ENCODE measurements around the gene TBCD.

TBCD gene

DNA sequence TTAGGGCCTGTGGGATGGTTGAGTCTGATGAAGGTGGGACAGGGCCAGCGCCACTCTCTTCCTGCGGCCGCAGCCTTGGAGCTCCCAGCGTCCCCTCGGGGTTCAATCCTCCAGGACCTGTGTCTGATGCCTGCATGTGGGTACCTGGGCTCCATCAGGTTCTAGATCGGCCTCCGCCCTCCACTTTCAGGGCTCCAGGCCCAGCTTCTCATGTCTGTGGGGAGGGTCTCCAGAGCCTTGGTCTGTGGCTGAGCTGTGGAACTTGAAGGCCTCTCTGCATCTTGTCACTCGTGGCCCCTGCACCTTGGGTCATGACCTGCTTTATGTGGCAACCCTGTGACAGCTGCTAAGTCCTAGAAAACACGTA lies 177.8 kb downstream of the TBCD start:
- ChIA-PET CTCF (no interaction called here), POLR2A (no interaction called here)
- TF ChIP-seq ZBTB48 (tag by site-specific recombination; IDR thresholded peaks at IDR 0.05), result no peak
- H3K9me3 ChIP-seq (ENCODE audit: control insufficient read depth, insufficient read depth, low read depth, low read length), result no peaks in the 10 kb centered on the region
- H3K4me3 ChIP-seq (ENCODE audit: low read depth, low read length), result no peak overlapping the region
- H3K4me1 ChIP-seq (ENCODE audit: control insufficient read depth, insufficient read depth, low read length), result no peaks in the 10 kb centered on the region
- no peak overlapping the region for H3K27ac ChIP-seq (ENCODE audit: extremely low read depth, low read depth, low read length)
- H3K36me3 ChIP-seq (ENCODE audit: control insufficient read depth in 2 of 2, insufficient read depth in 1 of 2, low read length in 2 of 2), result peaks cover 8 to 95% of the 10 kb centered on the region in 2 experiments

GRCh38 chr17:82930043-82930923 lies 178.4 kb downstream of the TBCD start:
- no peaks in the 10 kb centered on the region for H3K9me3 ChIP-seq (ENCODE audit: control insufficient read depth, insufficient read depth, low read depth, low read length)
- TF ChIP-seq ZNF112 (tag by site-specific recombination; IDR thresholded peaks at IDR 0.05), result no peak
- no peak for TF ChIP-seq ZNF473 (tag by site-specific recombination; IDR thresholded peaks at IDR 0.05)
- no peak for TF ChIP-seq GLIS2 (tag by site-specific recombination; IDR thresholded peaks at IDR 0.05)
- TF ChIP-seq ZNF785 (tag by site-specific recombination; IDR thresholded peaks at IDR 0.05), result no peak
- no peak for TF ChIP-seq ZNF692 (tag by site-specific recombination; IDR thresholded peaks at IDR 0.05)
- no peak for TF ChIP-seq EGR2 (tag by site-specific recombination; IDR thresholded peaks at IDR 0.05; ENCODE audit: low read depth)
- TF ChIP-seq REST (tag by site-specific recombination; IDR thresholded peaks at IDR 0.05), result no peak
- peaks cover 13 to 89% of the 10 kb centered on the region in 2 experiments for H3K36me3 ChIP-seq (ENCODE audit: control insufficient read depth in 2 of 2, insufficient read depth in 1 of 2, low read length in 2 of 2)
- no peak overlapping the region for H3K4me3 ChIP-seq (ENCODE audit: low read depth, low read length)
- POLR2A ChIA-PET, result no interaction called here
- CTCF ChIA-PET, result interaction anchor here (0.7 kb wide), 1 partner anchor 54 kb away, joined by 3 read pairs; no protein-coding TSS in a partner anchor
- H3K4me1 ChIP-seq (ENCODE audit: control insufficient read depth, insufficient read depth, low read length), result no peaks in the 10 kb centered on the region
- no peak overlapping the region for H3K27ac ChIP-seq (ENCODE audit: extremely low read depth, low read depth, low read length)

DNA sequence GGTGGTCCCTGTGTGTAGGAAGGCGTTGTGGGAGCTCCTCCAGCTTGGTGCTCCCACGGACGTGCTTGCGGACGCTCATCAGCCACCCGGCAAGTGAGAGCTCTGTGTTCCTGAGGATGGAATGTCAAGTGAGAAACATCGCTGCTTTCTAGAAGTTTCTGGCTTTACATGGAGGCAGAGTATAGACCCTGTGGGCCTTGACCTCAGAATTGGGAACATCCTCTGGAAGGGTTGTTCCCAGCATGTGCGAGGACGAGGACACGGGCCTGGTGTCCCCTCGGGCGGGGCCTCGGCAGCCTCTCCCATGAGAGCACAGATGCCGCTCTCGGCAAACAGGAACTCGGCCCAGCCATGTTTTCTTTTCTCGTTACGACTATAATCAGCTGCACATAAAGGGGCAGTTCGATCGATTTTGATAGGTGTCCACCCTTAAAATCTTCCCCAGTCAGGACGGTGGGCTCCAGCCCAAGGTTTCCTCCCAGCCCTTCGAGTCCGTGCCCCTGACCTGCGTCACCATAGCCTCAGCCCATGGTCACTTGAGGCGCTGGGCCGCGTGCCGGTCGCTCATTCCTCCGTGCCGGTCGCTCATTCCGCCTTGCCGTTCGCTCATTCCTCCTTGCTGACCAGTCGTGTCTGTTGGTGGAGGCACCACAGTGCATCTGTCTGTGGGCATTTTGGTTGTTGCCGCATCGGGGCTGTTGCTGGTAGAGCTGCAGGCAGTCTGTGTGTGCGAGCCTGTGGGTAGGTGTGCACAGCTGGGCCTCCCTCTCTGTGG lies 179.2 kb downstream of the TBCD start:
- POLR2A ChIA-PET, result no interaction called here
- Histone ChIP-seq H3K27ac (ENCODE audit: extremely low read depth, low read depth, low read length) (no peak overlapping the region), H3K4me1 (ENCODE audit: control insufficient read depth, insufficient read depth, low read length) (no peaks in the 10 kb centered on the region), H3K36me3 (ENCODE audit: control insufficient read depth in 2 of 2, insufficient read depth in 1 of 2, low read length in 2 of 2) (peaks cover 13 to 86% of the 10 kb centered on the region in 2 experiments), H3K4me3 (ENCODE audit: low read depth, low read length) (no peak overlapping the region), H3K9me3 (ENCODE audit: control insufficient read depth, insufficient read depth, low read depth, low read length) (no peaks in the 10 kb centered on the region)
- CTCF ChIA-PET, result interaction anchor here (0.5 to 0.9 kb wide), 2 partner anchors 76 to 309 kb away, joined by 3 to 4 read pairs; no protein-coding TSS in a partner anchor
- no peak for TF ChIP-seq ZNF280D (tag by site-specific recombination; IDR thresholded peaks at IDR 0.05)
- TF ChIP-seq KLF17 (tag by site-specific recombination; IDR thresholded peaks at IDR 0.05), result no peak
- no peak for TF ChIP-seq ZNF16 (tag by site-specific recombination; IDR thresholded peaks at IDR 0.05; ENCODE audit: low read depth)
- TF ChIP-seq ZNF561 (tag by site-specific recombination; IDR thresholded peaks at IDR 0.05; ENCODE audit: borderline replicate concordance), result no peak
- TF ChIP-seq ZNF10 (tag by site-specific recombination; IDR thresholded peaks at IDR 0.05), result no peak
- no peak for TF ChIP-seq SP3 (tag by site-specific recombination; IDR thresholded peaks at IDR 0.05)
- no peak for TF ChIP-seq ZNF2 (tag by site-specific recombination; IDR thresholded peaks at IDR 0.05)
- no peak for TF ChIP-seq ELK4 (IDR thresholded peaks at IDR 0.05; ENCODE audit: borderline replicate concordance, low read depth, low read length)
- TF ChIP-seq ZNF19 (tag by site-specific recombination; IDR thresholded peaks at IDR 0.05; ENCODE audit: low read depth), result no peak

All from HEK293 (cell line).